ENCODE measurements around the gene BEST4.
"Not testable (repeated sequence)": the region's sequence is repeated elsewhere in the genome, so short reads cannot be mapped to it uniquely, and the experiment has no call there.

BEST4 gene

DNA sequence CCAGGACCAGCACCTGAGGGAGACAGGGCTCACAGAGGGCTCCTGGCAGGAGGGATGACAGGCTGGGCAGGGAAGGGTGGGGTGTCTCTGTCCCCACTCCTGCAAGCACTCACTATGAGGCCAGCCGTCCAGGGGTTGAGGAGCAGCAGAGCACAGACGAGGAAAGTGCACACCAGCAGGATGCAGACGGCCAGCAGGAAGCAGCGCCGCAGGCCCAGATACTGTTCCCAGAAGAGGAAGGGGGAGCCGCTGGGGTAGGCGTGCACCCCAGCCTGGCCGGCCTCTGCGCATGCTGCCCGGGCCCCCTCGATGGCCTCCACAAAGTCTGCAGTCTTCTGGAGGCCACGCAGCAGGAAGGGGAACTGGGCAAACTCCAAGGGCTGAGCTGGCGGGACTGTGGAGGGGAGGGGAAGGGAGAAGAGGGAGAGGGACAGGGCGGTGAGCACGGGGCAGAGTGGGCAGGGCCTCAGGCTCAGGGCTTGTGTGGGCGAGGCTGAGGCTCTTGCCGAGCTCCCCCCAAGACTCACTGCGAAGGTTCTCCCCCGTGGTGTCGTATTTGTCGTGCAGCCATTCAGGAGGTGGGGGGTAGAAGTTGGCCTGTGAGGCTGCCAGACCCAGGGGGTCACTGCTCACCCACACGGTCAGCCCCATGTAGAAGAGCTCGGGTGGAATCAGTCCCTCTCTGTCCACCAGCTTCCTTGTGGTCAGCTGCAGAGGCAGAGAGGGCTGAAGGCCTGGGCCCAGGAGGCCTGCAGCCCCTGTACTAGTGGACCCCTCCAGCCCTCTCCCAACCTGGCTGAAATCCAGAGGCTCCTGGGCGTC lies 38.6 kb upstream of the BEST4 start:
- Histone ChIP-seq H3K9ac (ENCODE audit: low read length) (no peak overlapping the region), H3K27ac (ENCODE audit: low read depth, low read length) (no peak overlapping the region), H3K4me3 (ENCODE audit: low read length) (no peak overlapping the region), H3K4me1 (ENCODE audit: control insufficient read depth, insufficient read depth, low read length) (no peaks in the 10 kb centered on the region), H3K27me3 (ENCODE audit: control insufficient read depth, insufficient read depth, low read length) (no peaks in the 10 kb centered on the region), H3K36me3 (ENCODE audit: control insufficient read depth, insufficient read depth, low read length) (no peaks in the 10 kb centered on the region)

GRCh38 chr1:44824392-44824791 lies 36.4 kb upstream of the BEST4 start:
- not testable (repeated sequence) for H3K27me3 ChIP-seq (ENCODE audit: control insufficient read depth, insufficient read depth, low read length); H3K4me3 ChIP-seq (ENCODE audit: low read length); H3K9ac ChIP-seq (ENCODE audit: low read length); H3K4me1 ChIP-seq (ENCODE audit: control insufficient read depth, insufficient read depth, low read length); H3K27ac ChIP-seq (ENCODE audit: low read depth, low read length); H3K36me3 ChIP-seq (ENCODE audit: control insufficient read depth, insufficient read depth, low read length)

- no peaks in the 10 kb centered on the region for H3K36me3 ChIP-seq (ENCODE audit: control insufficient read depth, insufficient read depth, low read length)
- peaks cover 5% of the 10 kb centered on the region for H3K4me1 ChIP-seq (ENCODE audit: control insufficient read depth, insufficient read depth, low read length)
- no peaks in the 10 kb centered on the region for H3K27me3 ChIP-seq (ENCODE audit: control insufficient read depth, insufficient read depth, low read length)
- no peak overlapping the region for H3K4me3 ChIP-seq (ENCODE audit: low read length)
- H3K27ac ChIP-seq (ENCODE audit: low read depth, low read length), result no peak overlapping the region
- H3K9ac ChIP-seq (ENCODE audit: low read length), result no peak overlapping the region
These were observed 35.0 kb upstream of the BEST4 start for GRCh38 chr1:44822981-44823451.

DNA sequence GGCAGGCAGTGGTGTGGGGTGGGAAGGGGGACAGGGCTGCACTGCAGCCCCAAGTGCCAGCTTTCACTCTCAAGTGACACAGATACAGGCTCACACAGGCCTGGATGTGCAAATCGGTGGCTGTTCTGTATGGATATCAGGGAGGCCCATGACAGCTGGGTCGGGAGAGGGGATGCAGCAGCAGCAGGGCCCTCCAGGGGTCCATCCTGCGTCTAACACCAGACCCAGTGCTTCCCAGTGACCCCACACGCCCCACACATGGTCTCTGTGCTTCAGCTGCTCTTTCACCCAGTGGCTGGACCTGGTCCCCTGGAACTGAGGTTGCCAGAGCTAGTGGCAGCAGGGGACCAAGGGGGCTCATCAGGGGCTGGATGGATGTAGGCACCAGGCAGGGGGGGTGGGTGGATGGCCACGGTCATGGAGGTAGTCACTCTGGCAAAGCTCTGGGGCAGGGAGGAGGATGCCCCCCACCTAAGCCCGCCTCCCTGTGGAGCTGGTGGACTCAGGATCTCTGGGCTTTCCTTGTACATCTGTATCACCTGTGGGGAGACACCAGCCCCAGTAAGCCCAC lies 34.2 kb upstream of the BEST4 start:
- Histone ChIP-seq H3K27ac (ENCODE audit: low read depth, low read length) (no peak overlapping the region), H3K27me3 (ENCODE audit: control insufficient read depth, insufficient read depth, low read length) (no peaks in the 10 kb centered on the region), H3K36me3 (ENCODE audit: control insufficient read depth, insufficient read depth, low read length) (no peaks in the 10 kb centered on the region), H3K4me1 (ENCODE audit: control insufficient read depth, insufficient read depth, low read length) (peaks cover 5% of the 10 kb centered on the region), H3K4me3 (ENCODE audit: low read length) (no peak overlapping the region), H3K9ac (ENCODE audit: low read length) (no peak overlapping the region)

GRCh38 chr1:44821240-44821715 lies 33.3 kb upstream of the BEST4 start:
- H3K27me3 ChIP-seq (ENCODE audit: control insufficient read depth, insufficient read depth, low read length), result no peaks in the 10 kb centered on the region
- no peaks in the 10 kb centered on the region for H3K36me3 ChIP-seq (ENCODE audit: control insufficient read depth, insufficient read depth, low read length)
- peaks cover 5% of the 10 kb centered on the region for H3K4me1 ChIP-seq (ENCODE audit: control insufficient read depth, insufficient read depth, low read length)
- no peak overlapping the region for H3K9ac ChIP-seq (ENCODE audit: low read length)
- H3K27ac ChIP-seq (ENCODE audit: low read depth, low read length), result peak overlapping the region; percentile 100
- no peak overlapping the region for H3K4me3 ChIP-seq (ENCODE audit: low read length)

GRCh38 chr1:44820328-44821239 lies 32.6 kb upstream of the BEST4 start:
- Histone ChIP-seq H3K36me3 (ENCODE audit: control insufficient read depth, insufficient read depth, low read length) (no peaks in the 10 kb centered on the region), H3K27me3 (ENCODE audit: control insufficient read depth, insufficient read depth, low read length) (no peaks in the 10 kb centered on the region), H3K27ac (ENCODE audit: low read depth, low read length) (peak overlapping the region; percentile 100), H3K9ac (ENCODE audit: low read length) (peak overlapping the region; percentile 100), H3K4me3 (ENCODE audit: low read length) (peak overlapping the region; percentile 79), H3K4me1 (ENCODE audit: control insufficient read depth, insufficient read depth, low read length) (peaks cover 5% of the 10 kb centered on the region)

DNA sequence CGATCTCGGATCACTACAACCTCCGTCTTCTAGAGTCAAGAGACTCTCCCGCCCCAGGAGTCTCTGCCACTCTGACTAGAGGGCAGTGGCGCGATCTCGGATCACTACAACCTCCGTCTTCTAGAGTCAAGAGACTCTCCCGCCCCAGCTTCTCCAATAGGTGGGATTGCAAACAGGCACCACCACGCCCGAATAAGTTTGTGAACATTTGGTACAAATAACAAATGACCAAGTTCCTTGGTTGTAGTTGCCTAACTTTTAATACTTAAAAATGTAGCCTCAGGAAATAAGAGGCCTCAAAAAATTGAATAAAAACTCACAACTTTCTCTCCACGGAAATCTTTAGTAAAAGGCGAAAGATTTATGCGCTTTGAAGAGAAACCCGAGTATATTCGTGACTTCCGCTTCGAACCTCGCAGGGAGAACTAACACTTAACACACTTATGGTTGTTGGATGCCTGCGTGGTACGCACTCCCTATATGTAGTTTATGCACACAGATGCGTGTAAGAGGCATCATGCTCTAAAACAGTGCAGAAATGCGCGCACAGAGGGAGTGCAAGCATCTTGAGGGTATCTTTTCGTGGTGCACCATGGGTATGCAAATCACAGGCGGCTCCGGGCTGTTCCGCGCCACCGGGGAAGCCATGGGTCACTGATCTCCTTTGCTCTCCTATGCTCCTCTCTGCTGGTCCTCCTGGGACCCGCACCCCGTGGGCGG lies 31.8 kb upstream of the BEST4 start:
- Histone ChIP-seq H3K27me3 (ENCODE audit: control insufficient read depth, insufficient read depth, low read length) (no peaks in the 10 kb centered on the region), H3K36me3 (ENCODE audit: control insufficient read depth, insufficient read depth, low read length) (no peaks in the 10 kb centered on the region), H3K9ac (ENCODE audit: low read length) (peak overlapping the region; percentile 100), H3K4me3 (ENCODE audit: low read length) (peak overlapping the region; percentile 79), H3K27ac (ENCODE audit: low read depth, low read length) (peak overlapping the region; percentile 100), H3K4me1 (ENCODE audit: control insufficient read depth, insufficient read depth, low read length) (peaks cover 5% of the 10 kb centered on the region)

DNA sequence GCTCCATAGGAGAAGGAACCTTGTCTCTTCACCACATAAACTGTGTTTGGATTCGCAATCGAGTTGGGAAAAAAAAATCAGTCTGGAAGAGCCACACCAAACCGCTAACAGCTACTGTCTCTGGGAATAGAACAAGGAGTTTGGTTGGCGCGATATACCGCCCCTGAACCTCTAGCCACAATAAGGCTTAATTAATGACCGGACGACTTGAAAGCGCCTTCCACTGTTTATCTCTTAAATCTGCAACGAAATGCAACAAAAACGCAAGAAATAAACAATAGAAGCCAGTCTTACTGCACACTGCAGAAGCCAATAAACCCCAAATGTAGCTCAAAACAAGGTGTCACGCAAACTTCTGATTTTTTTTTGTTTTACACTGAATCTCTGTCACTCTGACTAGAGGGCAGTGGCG lies 31.2 kb upstream of the BEST4 start:
- Histone ChIP-seq H3K27me3 (ENCODE audit: control insufficient read depth, insufficient read depth, low read length) (no peaks in the 10 kb centered on the region), H3K27ac (ENCODE audit: low read depth, low read length) (peak overlapping the region; percentile 100), H3K4me3 (ENCODE audit: low read length) (peak overlapping the region; percentile 79), H3K9ac (ENCODE audit: low read length) (peak overlapping the region; percentile 7), H3K4me1 (ENCODE audit: control insufficient read depth, insufficient read depth, low read length) (peaks cover 5% of the 10 kb centered on the region), H3K36me3 (ENCODE audit: control insufficient read depth, insufficient read depth, low read length) (no peaks in the 10 kb centered on the region)

- no peak overlapping the region for H3K9ac ChIP-seq (ENCODE audit: low read length)
- peaks cover 5% of the 10 kb centered on the region for H3K4me1 ChIP-seq (ENCODE audit: control insufficient read depth, insufficient read depth, low read length)
- H3K36me3 ChIP-seq (ENCODE audit: control insufficient read depth, insufficient read depth, low read length), result no peaks in the 10 kb centered on the region
- no peaks in the 10 kb centered on the region for H3K27me3 ChIP-seq (ENCODE audit: control insufficient read depth, insufficient read depth, low read length)
- no peak overlapping the region for H3K27ac ChIP-seq (ENCODE audit: low read depth, low read length)
- no peak overlapping the region for H3K4me3 ChIP-seq (ENCODE audit: low read length)
These were observed 30.0 kb upstream of the BEST4 start for GRCh38 chr1:44817771-44818495.

- Histone ChIP-seq H3K4me3 (ENCODE audit: low read length) (no peak overlapping the region), H3K9ac (ENCODE audit: low read length) (no peak overlapping the region), H3K4me1 (ENCODE audit: control insufficient read depth, insufficient read depth, low read length) (peaks cover 5% of the 10 kb centered on the region), H3K36me3 (ENCODE audit: control insufficient read depth, insufficient read depth, low read length) (no peaks in the 10 kb centered on the region), H3K27me3 (ENCODE audit: control insufficient read depth, insufficient read depth, low read length) (no peaks in the 10 kb centered on the region), H3K27ac (ENCODE audit: low read depth, low read length) (no peak overlapping the region)
These were observed 29.3 kb upstream of the BEST4 start for GRCh38 chr1:44817307-44817706.

DNA sequence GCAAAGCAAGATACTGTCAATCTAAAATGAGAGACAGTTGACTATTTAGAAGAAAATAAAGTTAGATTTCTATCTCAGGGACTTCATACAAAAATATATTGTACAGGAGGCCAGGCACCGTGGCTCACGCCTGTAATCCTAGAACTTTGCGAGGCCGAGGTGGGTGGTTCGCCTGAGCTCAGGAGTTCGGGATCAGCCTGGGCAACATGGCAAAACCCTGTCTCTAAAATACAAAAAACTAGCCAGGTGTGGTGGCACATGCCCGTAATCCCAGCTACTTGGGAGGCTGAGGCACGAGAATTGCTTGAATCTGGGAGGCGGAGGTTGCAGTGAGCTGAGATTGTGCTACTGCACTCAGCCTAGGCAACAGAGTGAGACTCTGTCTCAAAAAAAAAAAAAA lies 28.0 kb upstream of the BEST4 start:
- not testable (repeated sequence) for H3K4me3 ChIP-seq (ENCODE audit: low read length); H3K27me3 ChIP-seq (ENCODE audit: control insufficient read depth, insufficient read depth, low read length); H3K27ac ChIP-seq (ENCODE audit: low read depth, low read length); H3K36me3 ChIP-seq (ENCODE audit: control insufficient read depth, insufficient read depth, low read length); H3K9ac ChIP-seq (ENCODE audit: low read length); H3K4me1 ChIP-seq (ENCODE audit: control insufficient read depth, insufficient read depth, low read length)
